ENCODE measurements around the gene P2RX7.
A peak's percentile ranks its signal among the peaks of the same experiment; 100 is the strongest.

P2RX7 gene

GRCh38 chr12:121132601-121133481 is at the start of gene P2RX7:
Gene P2RX7 (plus strand): TSS chr12:121132876. CDS start chr12:121132971, 95 bp downstream.
- peak; percentile 47 for DNase-seq (ENCODE audit: low read depth)

- no peak for DNase-seq (ENCODE audit: low read depth)
Measured at GRCh38 chr12:121084229-121084628, 48.4 kb upstream of the P2RX7 start.

GRCh38 chr12:121085069-121085468 is 47.6 kb upstream of the P2RX7 start:
- DNase-seq (ENCODE audit: low read depth), result no peak

- no peak for DNase-seq (ENCODE audit: low read depth)
Measured at GRCh38 chr12:121085506-121086353, 46.9 kb upstream of the P2RX7 start.

GRCh38 chr12:121086781-121087295 is 45.8 kb upstream of the P2RX7 start:
- DNase-seq (ENCODE audit: low read depth), result no peak

- DNase-seq (ENCODE audit: low read depth), result no peak
Measured at GRCh38 chr12:121087467-121088194, 45.0 kb upstream of the P2RX7 start.

GRCh38 chr12:121088195-121088585 is 44.5 kb upstream of the P2RX7 start:
- DNase-seq (ENCODE audit: low read depth), result no peak

GRCh38 chr12:121089031-121089812 is 43.5 kb upstream of the P2RX7 start:
- DNase-seq (ENCODE audit: low read depth), result no peak

GRCh38 chr12:121089813-121090430 is 42.8 kb upstream of the P2RX7 start:
- no peak for DNase-seq (ENCODE audit: low read depth)

- DNase-seq (ENCODE audit: low read depth), result no peak
Measured at GRCh38 chr12:121090586-121091514, 41.8 kb upstream of the P2RX7 start.

- no peak for DNase-seq (ENCODE audit: low read depth)
Measured at GRCh38 chr12:121092034-121092433, 40.6 kb upstream of the P2RX7 start.

GRCh38 chr12:121093487-121093891 is 39.2 kb upstream of the P2RX7 start:
- no peak for DNase-seq (ENCODE audit: low read depth)

GRCh38 chr12:121095544-121096198 is 37.0 kb upstream of the P2RX7 start:
- peak; percentile 19 for DNase-seq (ENCODE audit: low read depth)

GRCh38 chr12:121096199-121096798 is 36.4 kb upstream of the P2RX7 start:
- DNase-seq (ENCODE audit: low read depth), result no peak

- DNase-seq (ENCODE audit: low read depth), result no peak
Measured at GRCh38 chr12:121099779-121100178, 32.9 kb upstream of the P2RX7 start.

GRCh38 chr12:121102307-121102706 is 30.4 kb upstream of the P2RX7 start:
- no peak for DNase-seq (ENCODE audit: low read depth)

- DNase-seq (ENCODE audit: low read depth), result no peak
Measured at GRCh38 chr12:121107681-121108080, 25.0 kb upstream of the P2RX7 start.

GRCh38 chr12:121108492-121108891 is 24.2 kb upstream of the P2RX7 start:
- no peak for DNase-seq (ENCODE audit: low read depth)

Data from HS-27A (cell line).